ENCODE measurements around the gene AGPS.
"Not testable (repeated sequence)": the region's sequence is repeated elsewhere in the genome, so short reads cannot be mapped to it uniquely, and the experiment has no call there.

The AGPS gene

DNA sequence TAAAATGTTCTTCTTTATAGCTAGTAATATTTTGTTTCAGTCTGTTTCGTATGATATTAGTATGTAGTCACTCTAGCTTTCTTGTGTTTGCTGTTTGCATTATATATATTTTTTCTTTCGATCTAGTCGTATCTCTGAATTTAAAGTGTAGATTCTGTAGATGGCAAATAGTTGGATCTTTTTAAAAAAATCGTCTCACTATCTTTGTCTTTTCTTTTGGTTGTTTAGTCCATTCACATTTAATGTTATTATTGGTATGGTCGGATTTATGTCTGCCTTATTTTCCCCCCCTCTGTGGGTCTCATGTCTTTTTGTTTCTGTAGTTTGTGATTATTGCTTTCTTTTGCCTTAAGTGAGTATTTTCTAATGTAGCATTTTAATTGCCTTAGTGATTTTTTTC, 84.3 kb downstream of the AGPS start:
- no peak for DNase-seq

DNA sequence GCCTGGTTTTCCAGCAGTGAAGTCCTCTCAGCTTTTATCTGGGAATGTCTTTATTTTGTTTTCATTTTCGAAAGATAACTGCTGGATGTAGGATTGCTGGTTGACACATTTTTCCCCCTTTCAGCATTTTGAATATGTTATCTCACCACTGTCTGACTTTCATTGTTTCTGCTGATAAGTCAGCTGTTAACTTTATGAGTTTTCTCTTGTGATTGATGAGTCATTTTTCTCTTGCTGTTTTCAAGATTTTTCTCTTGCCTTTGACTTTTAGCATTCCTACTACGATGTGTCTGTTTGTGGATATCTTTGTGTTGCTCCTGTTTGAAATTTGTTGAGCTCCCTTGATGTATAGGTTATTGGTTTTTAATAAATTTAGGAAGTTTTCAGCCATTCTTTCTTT, 85.5 kb downstream of the AGPS start:
- no peak for DNase-seq

- DNase-seq = no peak
Observed at GRCh38 chr2:177478907-177479306, 86.3 kb downstream of the AGPS start.

GRCh38 chr2:177482195-177482594, 89.6 kb downstream of the AGPS start:
- DNase-seq = no peak

- no peak for DNase-seq
Observed at GRCh38 chr2:177483531-177483930, 91.0 kb downstream of the AGPS start.

DNA sequence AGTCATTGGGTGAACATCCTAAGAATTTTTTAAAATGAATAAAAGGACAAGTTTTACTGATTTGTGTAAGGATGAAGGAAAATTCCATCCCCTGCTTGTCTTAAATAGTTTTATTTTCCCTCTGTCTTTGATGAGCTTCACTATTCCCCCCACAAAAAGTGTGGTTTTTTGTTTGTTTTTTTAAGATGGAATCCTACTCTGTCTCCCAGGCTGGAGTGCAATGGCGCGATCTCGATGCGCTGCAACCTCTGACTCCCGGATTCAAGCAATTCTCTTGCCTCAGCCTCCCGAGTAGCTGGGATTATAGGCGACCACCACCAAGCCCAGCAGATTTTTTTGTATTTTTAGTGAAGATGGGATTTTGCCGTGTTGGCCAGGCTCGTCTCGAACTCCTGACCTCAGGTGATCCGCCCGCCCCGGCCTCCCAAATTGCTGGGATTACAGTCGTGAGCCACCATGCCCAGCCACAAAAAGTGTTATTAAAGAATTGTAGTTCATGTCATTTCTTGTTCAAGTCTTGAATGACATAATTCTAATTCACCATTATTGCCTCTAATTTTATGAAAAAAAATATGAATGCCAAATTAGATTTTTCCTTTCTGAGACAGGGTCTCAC, 91.7 kb downstream of the AGPS start:
- DNase-seq = no peak

DNA sequence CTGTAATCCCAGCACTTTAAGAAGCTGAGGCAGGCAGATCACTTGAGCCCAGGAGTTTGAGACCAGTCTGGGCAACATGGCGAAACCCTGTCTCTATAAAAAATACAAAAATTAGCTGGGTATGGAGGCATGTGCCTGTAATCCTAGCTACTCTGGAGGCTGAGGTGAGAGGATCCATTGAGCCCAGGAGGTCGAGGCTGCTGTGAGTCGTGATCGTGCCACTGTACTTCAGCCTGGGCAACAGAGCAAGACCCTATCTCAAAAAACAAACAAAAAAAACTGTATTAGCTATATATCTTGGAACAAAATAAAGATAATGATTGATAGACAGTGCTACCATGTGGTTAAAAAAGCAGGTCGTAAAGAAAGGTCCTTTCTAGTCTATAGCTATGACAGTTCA, 93.1 kb downstream of the AGPS start:
- not testable (repeated sequence) for DNase-seq

DNA sequence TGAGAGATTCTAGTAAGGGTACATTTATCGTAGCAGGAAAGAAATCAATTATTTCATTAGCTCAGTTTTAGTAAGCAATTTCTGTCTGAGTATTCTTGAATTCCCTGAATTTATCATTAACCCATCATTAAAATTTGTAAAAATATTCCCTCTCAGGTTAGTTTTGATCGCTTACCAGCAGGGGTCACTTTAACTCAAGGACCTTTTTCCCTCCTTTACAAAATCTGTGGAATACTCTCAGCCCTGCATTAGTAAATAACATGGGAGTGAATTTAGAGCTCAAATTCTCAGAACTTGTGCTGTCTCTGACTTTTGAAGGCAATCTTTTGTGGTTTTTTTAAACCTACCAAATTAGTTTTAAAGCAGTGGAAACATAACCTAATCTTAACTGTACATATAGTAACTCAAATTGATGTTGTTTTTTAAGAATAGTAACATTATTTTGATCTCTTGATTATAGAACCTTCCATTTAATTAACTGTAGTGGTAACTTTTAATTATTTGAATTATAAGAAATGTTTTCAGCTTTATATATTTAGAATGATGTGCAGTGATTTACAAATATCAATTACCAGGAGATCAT, 97.2 kb downstream of the AGPS start:
- no peak for DNase-seq

GRCh38 chr2:177495945-177496344, 103.4 kb downstream of the AGPS start:
- no peak for DNase-seq

DNA sequence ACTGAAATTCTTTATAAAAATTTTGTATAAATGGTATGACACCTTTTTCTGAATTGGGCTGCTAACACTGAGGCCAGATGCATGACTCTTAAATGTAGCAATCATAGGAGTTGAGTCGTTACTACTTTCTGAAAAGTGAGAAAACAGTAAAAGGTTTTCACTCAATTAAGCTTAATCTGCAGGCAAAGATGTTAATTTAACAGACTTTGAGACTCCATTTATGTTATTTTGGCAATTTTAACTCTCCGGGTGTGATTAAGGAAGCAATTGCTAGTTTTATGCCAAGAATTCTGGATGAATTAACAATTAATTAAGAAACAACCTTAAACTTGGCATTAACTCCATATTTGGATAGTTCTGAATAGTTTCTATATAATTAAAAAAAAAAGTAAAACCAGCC, 104.3 kb downstream of the AGPS start:
- DNase-seq = no peak

DNA sequence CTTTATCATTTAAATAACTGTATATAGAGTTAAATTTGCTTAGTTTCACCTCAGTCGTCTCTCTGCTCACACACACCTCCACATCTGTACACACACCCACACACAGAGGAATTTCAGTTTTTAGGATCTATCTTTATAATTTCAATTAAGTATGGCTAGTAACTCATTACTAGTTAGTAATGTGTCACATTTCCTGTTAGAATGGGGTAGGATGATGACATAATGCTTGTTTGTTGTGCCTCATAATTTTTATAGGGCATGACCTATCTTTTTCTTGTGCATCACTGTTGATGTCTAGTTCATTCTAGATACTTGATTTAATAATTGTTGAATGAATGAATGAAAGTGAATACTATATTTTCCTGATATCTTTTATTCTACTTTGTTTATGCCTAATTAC, 108.6 kb downstream of the AGPS start:
- no peak for DNase-seq

- no peak for DNase-seq
Observed at GRCh38 chr2:177506505-177506904, 113.9 kb downstream of the AGPS start.

DNA sequence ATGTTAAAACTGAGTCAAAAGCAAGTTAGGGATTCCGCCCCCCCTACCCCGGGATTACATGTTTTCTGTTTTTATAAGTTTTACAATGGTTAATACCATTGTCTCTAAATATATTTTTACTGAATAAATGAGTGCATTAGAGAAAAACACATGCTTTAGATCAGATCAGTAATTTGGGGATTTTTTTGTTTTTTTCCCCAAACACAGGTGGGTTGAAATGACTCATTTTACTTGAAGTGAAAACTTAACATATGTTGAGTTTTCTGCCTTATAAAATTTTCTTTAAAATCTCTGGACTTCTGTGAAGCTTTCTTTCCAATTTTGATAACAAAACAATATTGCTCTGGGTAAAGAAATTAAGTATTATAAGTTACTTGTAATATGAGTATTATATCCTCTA, 114.4 kb downstream of the AGPS start:
- DNase-seq = no peak

- no peak for DNase-seq
Observed at GRCh38 chr2:177516824-177517544, 124.4 kb downstream of the AGPS start.

GRCh38 chr2:177518754-177519153, 126.2 kb downstream of the AGPS start:
- no peak for DNase-seq

DNA sequence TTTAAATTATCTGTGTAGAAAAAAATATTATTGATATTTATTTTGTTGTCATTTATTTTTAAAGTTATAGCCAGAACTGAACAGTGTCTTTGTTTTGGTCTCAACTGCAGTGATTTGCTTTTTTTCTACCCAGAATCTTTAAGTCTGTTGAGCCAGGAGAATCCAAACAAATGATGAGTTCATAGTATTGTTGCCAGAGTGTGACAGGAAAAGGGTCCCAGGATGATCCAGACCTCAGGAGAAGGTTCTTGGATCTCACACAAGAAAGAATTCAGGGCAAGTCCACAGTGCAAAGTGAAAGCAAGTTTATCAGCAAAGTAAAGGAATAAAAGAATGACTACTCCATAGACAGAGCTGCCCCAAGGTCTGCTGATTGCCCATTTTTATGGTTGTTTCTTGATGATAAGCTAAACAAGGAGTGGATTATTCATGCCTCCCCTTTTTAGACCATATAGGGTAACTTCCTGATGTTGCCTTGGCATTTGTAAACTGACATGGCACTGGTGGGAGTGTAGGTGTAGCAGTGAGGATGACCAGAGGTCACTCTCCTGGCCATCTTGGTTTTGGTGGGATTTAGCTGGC, 127.1 kb downstream of the AGPS start:
- DNase-seq = no peak

DNA sequence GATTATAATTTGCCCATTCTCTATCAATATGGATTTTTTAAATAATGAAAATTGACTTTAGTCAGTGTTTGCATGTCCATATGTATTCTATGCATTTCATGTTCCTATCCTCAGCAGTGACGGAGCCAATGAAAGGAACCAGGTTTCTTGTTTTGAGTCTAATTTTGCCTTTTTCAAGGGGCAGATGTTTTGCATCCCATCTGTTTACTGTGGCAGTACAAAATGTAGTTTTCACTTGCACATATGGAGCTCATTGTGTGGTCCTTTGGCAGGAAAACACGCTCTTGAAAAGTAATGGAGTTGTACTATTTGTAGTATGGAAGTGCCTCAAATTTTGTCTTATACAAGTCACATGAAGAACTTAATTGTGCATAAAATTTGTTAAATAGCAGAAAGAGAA, 127.8 kb downstream of the AGPS start:
- DNase-seq = no peak

DNA sequence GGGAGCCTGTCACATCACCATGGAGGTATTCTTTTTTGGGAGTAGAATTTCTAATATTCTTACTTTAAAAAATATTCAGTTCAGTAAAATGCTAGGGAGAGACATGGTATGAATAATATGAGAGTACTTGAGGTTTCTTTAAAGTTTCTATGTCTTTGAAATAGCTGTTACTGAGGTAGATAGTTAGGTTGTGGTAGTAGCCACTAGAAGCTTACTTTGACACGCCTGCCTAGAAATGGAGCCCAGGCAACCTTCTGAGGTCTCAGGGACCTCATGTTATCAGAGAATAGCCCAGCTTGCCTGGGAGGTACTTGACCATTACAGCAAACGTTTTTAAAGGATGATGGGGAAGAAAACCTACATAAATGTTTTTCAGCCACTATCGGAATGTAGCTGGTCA, 131.2 kb downstream of the AGPS start:
- no peak for DNase-seq

DNA sequence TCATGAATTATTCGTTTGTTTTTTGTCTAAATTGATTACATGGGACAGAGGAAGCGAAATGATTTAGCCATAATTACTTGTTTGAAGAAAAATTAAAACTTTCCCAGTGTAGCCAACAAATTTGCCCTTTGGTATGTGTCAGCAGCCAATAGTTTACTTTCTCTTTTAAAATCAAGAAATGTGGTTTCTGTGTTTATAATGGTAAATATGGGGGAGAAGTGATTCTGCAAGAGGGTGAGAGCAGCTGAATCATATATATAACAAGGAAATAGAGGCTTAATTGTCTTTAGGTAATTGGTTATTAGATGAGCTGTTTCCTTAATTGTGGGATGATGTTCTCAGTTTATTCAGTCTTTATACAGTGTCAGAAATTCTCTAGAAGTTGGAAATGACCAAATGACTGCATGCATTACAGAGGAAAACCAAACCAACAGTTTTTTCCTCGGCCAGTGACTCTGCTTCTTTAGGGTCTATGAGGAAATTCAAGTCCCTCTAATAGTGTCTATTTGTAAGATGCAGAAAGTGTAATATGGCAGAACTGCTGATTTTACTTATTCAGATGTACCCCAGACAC, 132.9 kb downstream of the AGPS start:
- DNase-seq = no peak

GRCh38 chr2:177528351-177528933, 135.9 kb downstream of the AGPS start:
- no peak for DNase-seq

GRCh38 chr2:177529166-177529565, 136.6 kb downstream of the AGPS start:
- no peak for DNase-seq

DNA sequence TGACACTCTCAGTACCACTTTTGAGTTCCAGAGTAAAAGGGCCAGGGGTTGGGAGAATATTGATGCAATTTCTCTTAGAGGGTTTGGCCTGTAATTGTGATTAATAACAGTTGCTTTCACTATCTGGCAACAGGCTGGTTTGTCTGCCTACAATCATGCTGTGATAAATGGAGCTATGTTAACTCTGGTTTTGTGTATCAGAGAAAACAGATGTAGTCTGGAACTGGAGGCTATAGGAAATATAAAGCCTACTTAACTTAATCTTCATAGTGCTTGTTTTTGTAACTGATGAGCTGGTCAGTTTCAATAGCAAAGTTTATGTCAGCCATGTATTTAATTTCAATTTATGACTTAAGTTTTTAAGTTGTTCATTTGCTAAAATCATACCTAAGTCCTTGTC, 138.0 kb downstream of the AGPS start:
- no peak for DNase-seq

- no peak for DNase-seq
Observed at GRCh38 chr2:177531706-177532105, 139.1 kb downstream of the AGPS start.

GRCh38 chr2:177532567-177532966, 140.0 kb downstream of the AGPS start:
- DNase-seq = no peak

Measured in activated CD4-positive, alpha-beta T cell treated with anti-CD3 and anti-CD28 coated beads, Interleukin-2, amount 50 U/mL, for 48 hours (primary cell).